ENCODE data around the gene CNGA1. TPM values are rescaled to one million over a fixed set of nuclear protein-coding genes. Genes with fewer than 3 reads are reported as not detected.

CNGA1 gene
- polyA plus RNA-seq, 1 experiment = not detected

DNA sequence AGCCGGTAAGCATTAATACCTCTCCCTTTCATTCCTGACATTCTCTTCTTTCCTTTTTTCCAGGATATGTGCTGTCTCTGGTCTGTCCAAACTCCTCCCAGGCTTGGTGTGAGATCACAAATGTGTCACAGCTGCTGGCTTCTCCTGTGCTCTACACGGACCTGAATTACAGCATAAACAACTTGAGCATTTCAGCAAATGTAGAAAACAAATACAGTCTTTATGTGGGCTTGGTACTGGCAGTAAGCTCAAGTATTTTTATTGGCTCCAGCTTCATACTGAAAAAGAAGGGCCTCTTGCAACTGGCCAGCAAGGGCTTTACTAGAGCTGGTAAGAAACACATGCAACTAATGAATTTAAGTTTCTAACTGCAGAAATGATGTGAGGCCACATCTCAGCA lies 8.5 kb upstream of the CNGA1 start:
- ChIA-PET CTCF (no interaction called here), POLR2A (no interaction called here)
- TF ChIP-seq CTCF (IDR thresholded peaks at IDR 0.05; ENCODE audit: low read depth, low read length) = no peak
- DNase-seq (ENCODE audit: low read depth, low spot score) = no peak
- Histone ChIP-seq H3K27ac (ENCODE audit: low read depth, low read length) (no peak overlapping the region), H3K9me3 (ENCODE audit: control insufficient read depth, insufficient read depth, low read length) (no peaks in the 10 kb centered on the region), H3K27me3 (ENCODE audit: control insufficient read depth, insufficient read depth, low read length) (no peaks in the 10 kb centered on the region), H3K4me3 (ENCODE audit: low read depth, low read length) (no peak overlapping the region)

- H3K9me3 ChIP-seq (ENCODE audit: control insufficient read depth, insufficient read depth, low read length) = no peaks in the 10 kb centered on the region
- DNase-seq (ENCODE audit: low read depth, low spot score) = no peak
- no peaks in the 10 kb centered on the region for H3K27me3 ChIP-seq (ENCODE audit: control insufficient read depth, insufficient read depth, low read length)
- no peak overlapping the region for H3K27ac ChIP-seq (ENCODE audit: low read depth, low read length)
- ChIA-PET POLR2A (no interaction called here), CTCF (no interaction called here)
- no peak for TF ChIP-seq CTCF (IDR thresholded peaks at IDR 0.05; ENCODE audit: low read depth, low read length)
- no peak overlapping the region for H3K4me3 ChIP-seq (ENCODE audit: low read depth, low read length)
Measured at GRCh38 chr4:48024522-48024921, 8.0 kb upstream of the CNGA1 start.

- CTCF ChIA-PET = no interaction called here
- peaks cover 3% of the 10 kb centered on the region for H3K27me3 ChIP-seq (ENCODE audit: control insufficient read depth, insufficient read depth, low read length)
- POLR2A ChIA-PET = no interaction called here
- no peak overlapping the region for H3K4me3 ChIP-seq (ENCODE audit: low read depth, low read length)
- no peaks in the 10 kb centered on the region for H3K9me3 ChIP-seq (ENCODE audit: control insufficient read depth, insufficient read depth, low read length)
- H3K27ac ChIP-seq (ENCODE audit: low read depth, low read length) = no peak overlapping the region
- DNase-seq (ENCODE audit: low read depth, low spot score) = no peak
- no peak for TF ChIP-seq CTCF (IDR thresholded peaks at IDR 0.05; ENCODE audit: low read depth, low read length)
Measured at GRCh38 chr4:48022192-48022799, 5.8 kb upstream of the CNGA1 start.

DNA sequence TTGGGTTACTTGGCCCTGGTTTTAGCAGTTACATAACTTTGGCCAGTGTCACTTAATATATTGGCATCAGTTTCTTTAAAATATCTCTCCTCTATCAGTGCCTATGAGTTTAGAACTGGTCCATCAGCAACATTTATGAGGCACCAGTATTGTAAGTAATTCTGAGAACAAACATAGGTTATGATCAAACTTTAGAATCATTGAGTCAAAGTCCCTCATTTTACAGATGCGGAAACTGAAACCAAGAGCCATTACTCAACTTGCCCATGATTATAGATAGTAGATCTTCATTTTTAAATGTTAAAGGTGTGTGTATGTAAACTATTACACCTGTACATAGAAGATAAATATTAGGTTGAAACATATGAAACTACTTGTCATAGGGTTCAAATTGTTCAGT lies 4.6 kb upstream of the CNGA1 start:
- ChIA-PET CTCF (no interaction called here), POLR2A (no interaction called here)
- H3K27me3 ChIP-seq (ENCODE audit: control insufficient read depth, insufficient read depth, low read length) = peaks cover 3% of the 10 kb centered on the region
- DNase-seq (ENCODE audit: low read depth, low spot score) = no peak
- H3K9me3 ChIP-seq (ENCODE audit: control insufficient read depth, insufficient read depth, low read length) = no peaks in the 10 kb centered on the region; the same call in 1 of the 2 replicates
- H3K4me3 ChIP-seq (ENCODE audit: low read depth, low read length) = no peak overlapping the region
- no peak for TF ChIP-seq CTCF (IDR thresholded peaks at IDR 0.05; ENCODE audit: low read depth, low read length)
- H3K27ac ChIP-seq (ENCODE audit: low read depth, low read length) = no peak overlapping the region

DNA sequence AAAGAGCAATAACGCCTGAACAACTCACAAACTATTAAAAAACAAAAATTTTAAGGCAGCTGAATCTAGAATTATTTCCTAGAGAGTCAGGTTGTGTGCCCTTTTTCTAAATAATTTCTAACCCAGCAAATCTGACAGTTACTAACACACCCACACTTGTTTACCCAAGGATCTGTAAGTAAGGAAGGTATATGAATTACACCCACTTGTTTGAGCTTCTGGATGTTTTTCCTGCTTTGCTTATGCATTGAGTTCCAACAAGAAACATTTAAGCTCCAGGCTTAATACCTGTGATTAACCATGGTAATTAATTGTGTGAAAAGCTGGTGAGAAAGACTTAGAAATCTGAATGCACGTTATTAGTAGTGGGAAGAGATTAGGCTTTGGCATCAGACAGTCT lies 1.6 kb upstream of the CNGA1 start:
- ChIA-PET POLR2A (no interaction called here), CTCF (interaction anchor here (1.3 to 2.0 kb wide), 2 partner anchors 16 to 122 kb away, joined by 3 to 10 read pairs; no protein-coding TSS in a partner anchor)
- no peak overlapping the region for H3K4me3 ChIP-seq (ENCODE audit: low read depth, low read length)
- no peaks in the 10 kb centered on the region; the same call in 1 of the 2 replicates for H3K9me3 ChIP-seq (ENCODE audit: control insufficient read depth, insufficient read depth, low read length)
- no peak overlapping the region for H3K27ac ChIP-seq (ENCODE audit: low read depth, low read length)
- TF ChIP-seq CTCF (IDR thresholded peaks at IDR 0.05; ENCODE audit: low read depth, low read length) = no peak
- DNase-seq (ENCODE audit: low read depth, low spot score) = no peak
- peaks cover 8% of the 10 kb centered on the region for H3K27me3 ChIP-seq (ENCODE audit: control insufficient read depth, insufficient read depth, low read length)
